ENCODE measurements around the gene FAM168B. TPM values are rescaled to one million over a fixed set of nuclear protein-coding genes. Genes with fewer than 3 reads are reported as not detected.
A peak's percentile ranks its signal among the peaks of the same experiment; 100 is the strongest.

The FAM168B gene
- total and polyA plus RNA-seq, 2 of the 13 experiments (the other 11 are each of a cell fraction or from before 2014, with no cell fraction given): 64.5 to 113 TPM

DNA sequence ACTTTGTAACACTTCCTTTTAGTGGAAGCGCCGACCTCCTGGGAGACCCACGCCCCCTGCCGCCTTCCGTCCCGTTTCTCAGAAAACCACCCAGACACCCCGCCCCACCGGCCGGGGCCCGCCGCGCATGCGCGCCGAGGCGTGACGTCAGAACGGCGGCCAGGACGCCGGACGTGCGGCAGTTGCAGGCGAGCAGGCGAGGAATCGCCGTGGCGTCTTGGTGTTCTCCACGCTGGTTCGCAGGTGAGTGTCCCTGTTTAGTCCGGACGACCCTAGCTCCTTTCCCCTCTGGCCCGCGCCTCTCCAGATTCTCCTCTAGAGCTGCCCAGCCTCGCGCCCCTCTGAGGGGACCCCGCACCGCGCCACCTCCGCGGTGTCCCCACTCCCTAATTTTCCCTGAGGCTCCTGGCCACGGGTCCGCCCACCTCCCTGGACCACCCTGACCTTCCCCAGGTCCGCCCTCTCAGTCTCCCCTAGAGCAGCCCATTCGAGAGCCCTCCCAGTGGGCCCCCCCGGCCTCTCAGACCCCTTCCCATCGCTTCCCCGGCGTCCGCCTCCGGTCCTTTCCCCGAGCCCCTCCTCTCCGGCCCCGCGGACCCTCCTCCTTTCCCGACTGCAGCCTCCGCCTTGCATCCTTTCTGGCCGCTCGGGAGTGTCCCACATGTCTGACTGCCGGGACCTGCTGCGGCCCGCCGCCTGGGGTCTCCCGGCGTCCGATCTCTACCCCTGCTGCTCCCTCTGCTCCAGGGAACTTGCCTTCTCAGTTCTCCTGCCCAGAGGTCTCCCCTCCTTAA is 12.1 kb upstream of the FAM168B start, which contains the start of gene PLEKHB2 (continued):
- TF ChIP-seq ZNF83 (CRISPR knock-in tag; IDR thresholded peaks at IDR 0.05; ENCODE audit: borderline replicate concordance): peak; percentile 47; the same call in 1 of the 2 replicates
- TF ChIP-seq ZZZ3 (CRISPR knock-in tag; IDR thresholded peaks at IDR 0.05; ENCODE audit: borderline replicate concordance): 0 out of 2 replicates have a peak, but pooled peaks have one; percentile 76
- TF ChIP-seq, protein P1, sequence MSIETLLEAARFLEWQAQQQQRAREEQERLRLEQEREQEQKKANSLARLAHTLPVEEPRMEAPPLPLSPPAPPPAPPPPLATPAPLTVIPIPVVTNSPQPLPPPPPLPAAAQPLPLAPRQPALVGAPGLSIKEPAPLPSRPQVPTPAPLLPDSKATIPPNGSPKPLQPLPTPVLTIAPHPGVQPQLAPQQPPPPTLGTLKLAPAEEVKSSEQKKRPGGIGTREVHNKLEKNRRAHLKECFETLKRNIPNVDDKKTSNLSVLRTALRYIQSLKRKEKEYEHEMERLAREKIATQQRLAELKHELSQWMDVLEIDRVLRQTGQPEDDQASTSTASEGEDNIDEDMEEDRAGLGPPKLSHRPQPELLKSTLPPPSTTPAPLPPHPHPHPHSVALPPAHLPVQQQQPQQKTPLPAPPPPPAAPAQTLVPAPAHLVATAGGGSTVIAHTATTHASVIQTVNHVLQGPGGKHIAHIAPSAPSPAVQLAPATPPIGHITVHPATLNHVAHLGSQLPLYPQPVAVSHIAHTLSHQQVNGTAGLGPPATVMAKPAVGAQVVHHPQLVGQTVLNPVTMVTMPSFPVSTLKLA (IDR thresholded peaks at IDR 0.05): no peak
- TF ChIP-seq, protein P2, sequence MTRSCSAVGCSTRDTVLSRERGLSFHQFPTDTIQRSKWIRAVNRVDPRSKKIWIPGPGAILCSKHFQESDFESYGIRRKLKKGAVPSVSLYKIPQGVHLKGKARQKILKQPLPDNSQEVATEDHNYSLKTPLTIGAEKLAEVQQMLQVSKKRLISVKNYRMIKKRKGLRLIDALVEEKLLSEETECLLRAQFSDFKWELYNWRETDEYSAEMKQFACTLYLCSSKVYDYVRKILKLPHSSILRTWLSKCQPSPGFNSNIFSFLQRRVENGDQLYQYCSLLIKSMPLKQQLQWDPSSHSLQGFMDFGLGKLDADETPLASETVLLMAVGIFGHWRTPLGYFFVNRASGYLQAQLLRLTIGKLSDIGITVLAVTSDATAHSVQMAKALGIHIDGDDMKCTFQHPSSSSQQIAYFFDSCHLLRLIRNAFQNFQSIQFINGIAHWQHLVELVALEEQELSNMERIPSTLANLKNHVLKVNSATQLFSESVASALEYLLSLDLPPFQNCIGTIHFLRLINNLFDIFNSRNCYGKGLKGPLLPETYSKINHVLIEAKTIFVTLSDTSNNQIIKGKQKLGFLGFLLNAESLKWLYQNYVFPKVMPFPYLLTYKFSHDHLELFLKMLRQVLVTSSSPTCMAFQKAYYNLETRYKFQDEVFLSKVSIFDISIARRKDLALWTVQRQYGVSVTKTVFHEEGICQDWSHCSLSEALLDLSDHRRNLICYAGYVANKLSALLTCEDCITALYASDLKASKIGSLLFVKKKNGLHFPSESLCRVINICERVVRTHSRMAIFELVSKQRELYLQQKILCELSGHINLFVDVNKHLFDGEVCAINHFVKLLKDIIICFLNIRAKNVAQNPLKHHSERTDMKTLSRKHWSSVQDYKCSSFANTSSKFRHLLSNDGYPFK (CRISPR knock-in tag; IDR thresholded peaks at IDR 0.05; ENCODE audit: borderline replicate concordance): peak; percentile 79; the same call in 1 of the 2 replicates
- no peak for TF ChIP-seq KLF12 (CRISPR knock-in tag; IDR thresholded peaks at IDR 0.05; ENCODE audit: borderline replicate concordance)
- TF ChIP-seq SMC3 (IDR thresholded peaks at IDR 0.05; ENCODE audit: low read length): no peak
- TF ChIP-seq, protein P3, sequence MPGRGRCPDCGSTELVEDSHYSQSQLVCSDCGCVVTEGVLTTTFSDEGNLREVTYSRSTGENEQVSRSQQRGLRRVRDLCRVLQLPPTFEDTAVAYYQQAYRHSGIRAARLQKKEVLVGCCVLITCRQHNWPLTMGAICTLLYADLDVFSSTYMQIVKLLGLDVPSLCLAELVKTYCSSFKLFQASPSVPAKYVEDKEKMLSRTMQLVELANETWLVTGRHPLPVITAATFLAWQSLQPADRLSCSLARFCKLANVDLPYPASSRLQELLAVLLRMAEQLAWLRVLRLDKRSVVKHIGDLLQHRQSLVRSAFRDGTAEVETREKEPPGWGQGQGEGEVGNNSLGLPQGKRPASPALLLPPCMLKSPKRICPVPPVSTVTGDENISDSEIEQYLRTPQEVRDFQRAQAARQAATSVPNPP (CRISPR knock-in tag; IDR thresholded peaks at IDR 0.05): 0 out of 2 replicates have a peak, but pooled peaks have one; percentile 22
- TF ChIP-seq, protein P4, sequence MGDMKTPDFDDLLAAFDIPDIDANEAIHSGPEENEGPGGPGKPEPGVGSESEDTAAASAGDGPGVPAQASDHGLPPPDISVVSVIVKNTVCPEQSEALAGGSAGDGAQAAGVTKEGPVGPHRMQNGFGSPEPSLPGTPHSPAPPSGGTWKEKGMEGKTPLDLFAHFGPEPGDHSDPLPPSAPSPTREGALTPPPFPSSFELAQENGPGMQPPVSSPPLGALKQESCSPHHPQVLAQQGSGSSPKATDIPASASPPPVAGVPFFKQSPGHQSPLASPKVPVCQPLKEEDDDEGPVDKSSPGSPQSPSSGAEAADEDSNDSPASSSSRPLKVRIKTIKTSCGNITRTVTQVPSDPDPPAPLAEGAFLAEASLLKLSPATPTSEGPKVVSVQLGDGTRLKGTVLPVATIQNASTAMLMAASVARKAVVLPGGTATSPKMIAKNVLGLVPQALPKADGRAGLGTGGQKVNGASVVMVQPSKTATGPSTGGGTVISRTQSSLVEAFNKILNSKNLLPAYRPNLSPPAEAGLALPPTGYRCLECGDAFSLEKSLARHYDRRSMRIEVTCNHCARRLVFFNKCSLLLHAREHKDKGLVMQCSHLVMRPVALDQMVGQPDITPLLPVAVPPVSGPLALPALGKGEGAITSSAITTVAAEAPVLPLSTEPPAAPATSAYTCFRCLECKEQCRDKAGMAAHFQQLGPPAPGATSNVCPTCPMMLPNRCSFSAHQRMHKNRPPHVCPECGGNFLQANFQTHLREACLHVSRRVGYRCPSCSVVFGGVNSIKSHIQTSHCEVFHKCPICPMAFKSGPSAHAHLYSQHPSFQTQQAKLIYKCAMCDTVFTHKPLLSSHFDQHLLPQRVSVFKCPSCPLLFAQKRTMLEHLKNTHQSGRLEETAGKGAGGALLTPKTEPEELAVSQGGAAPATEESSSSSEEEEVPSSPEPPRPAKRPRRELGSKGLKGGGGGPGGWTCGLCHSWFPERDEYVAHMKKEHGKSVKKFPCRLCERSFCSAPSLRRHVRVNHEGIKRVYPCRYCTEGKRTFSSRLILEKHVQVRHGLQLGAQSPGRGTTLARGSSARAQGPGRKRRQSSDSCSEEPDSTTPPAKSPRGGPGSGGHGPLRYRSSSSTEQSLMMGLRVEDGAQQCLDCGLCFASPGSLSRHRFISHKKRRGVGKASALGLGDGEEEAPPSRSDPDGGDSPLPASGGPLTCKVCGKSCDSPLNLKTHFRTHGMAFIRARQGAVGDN (CRISPR knock-in tag; IDR thresholded peaks at IDR 0.05): peak; percentile 84
- TF ChIP-seq TMF1 (CRISPR knock-in tag; IDR thresholded peaks at IDR 0.05; ENCODE audit: low read depth): peak; percentile 89
- peak; percentile 68 for TF ChIP-seq AGO2 (optimal IDR thresholded peaks at IDR 0.05; ENCODE audit: low read depth, low read length)
- no peak for TF ChIP-seq ZFAT (CRISPR knock-in tag; conservative IDR thresholded peaks at IDR 0.05)
- TF ChIP-seq, protein P5, sequence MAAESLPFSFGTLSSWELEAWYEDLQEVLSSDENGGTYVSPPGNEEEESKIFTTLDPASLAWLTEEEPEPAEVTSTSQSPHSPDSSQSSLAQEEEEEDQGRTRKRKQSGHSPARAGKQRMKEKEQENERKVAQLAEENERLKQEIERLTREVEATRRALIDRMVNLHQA (CRISPR knock-in tag; IDR thresholded peaks at IDR 0.05): no peak
- peak; percentile 70 for TF ChIP-seq SALL1 (CRISPR knock-in tag; IDR thresholded peaks at IDR 0.05)

Measured in HepG2 (cell line).